GM18517 (cell line): ENCODE results near the gene TH.
"Not testable (repeated sequence)": the region's sequence is repeated elsewhere in the genome, so short reads cannot be mapped to it uniquely, and the experiment has no call there.

Experiments
- ATAC-seq: cut with Tn5 transposase; IDR thresholded peaks from one replicate; pipeline ENCODE4 v1.9.1; 2021; ENCODE audit warnings: mild to moderate bottlenecking, moderate library complexity; ENCODE audit not compliant: unreplicated experiment

The TH gene

DNA sequence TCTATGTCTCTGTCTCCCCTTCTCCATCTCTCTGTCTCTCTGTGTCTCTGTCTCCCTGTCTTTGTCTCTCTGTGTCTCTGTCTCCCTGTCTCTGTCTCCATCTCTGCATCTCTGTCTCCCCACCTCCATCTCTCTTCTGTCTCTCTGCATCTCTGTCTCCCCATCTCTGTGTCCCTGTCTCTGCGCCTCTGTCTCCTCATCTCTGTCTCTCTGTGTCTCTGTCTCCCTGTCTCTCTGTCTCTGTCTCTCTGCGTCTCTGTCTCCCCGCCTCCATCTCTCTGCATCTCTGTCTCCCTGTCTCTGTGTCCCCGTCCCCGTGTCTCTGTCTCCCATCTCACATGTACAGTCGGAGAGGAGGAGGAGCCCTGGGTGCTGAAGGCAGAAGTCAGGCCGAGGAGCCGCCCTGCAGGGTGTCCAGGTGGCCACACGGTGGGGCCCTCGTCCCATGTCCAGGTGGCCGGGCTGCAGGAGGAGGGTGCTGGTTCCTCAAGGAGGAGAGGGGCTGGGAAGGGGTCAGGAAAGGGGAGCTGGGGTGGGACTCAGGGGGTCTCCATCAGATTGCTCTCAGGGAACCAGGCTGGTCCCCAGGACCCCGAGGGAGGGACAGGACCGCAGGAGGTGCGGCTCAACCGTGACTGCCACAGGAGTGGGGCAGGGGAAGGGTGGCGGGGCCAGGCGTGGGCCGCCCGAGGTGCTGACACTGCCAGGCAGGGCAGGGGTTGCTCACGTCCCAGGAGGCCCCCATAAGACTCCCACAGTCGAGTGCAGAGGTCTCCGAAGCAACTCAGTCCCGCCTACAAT is 25.6 kb upstream of the TH start:
- no peak for ATAC-seq

DNA sequence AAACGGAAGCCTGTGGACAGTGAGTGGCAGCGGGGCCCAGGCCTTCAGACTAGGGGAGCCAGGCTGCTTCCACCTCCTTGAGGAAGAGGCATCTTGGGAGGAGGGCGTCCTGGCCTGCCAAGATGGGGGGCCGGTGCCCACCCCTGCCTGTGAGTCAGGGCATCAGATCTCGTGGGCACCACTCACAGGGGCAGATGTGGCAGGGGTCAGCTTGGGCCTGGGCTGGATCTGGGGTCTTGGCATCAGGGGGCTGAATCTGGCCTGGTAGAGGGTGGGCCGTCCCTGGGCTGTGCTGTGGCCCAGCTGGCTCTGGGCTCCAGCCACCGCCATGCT is 24.1 kb upstream of the TH start:
- no peak for ATAC-seq

DNA sequence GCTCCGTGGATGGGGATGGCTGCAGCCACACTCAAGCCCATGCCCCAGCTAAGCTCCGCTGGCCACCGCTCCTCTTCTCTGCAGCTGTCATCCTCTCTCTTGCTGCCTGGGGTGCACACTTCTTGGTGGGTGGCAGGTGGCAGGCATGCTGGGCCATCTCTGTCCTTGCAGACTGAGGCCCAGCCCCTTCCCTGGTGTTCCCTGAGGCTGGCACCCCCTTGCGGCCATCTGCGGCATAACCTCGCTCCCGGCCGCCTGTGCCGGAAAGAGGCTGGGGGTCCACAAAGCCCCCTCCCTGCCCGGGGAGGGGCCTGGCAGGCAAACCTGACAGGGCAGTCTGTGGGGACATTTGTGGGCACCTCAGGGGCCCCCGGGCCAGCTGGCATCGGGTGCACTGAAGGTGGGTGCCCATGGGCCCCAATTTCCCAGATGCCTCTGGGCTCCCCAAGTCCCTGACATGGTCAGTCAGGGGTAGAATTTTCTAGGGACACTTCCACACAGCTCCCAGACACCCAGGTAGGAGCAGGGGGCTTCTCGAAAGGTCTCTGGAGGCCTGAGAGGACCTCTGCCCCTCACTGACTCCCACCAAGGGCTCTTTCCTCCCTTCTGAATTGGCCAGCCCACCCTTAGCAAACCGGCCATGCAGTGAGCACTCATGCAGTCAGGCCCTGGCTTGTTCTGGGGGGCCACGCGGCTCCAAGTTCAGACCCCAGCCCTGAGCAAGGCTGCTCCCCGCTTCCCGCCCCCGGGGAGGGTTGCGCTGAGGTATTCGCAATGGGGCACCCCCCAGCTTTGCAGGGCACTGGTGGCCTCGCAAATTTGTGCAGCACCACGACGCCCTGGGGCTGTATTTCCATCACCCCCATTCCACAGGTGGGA is 23.5 kb upstream of the TH start:
- no peak for ATAC-seq

DNA sequence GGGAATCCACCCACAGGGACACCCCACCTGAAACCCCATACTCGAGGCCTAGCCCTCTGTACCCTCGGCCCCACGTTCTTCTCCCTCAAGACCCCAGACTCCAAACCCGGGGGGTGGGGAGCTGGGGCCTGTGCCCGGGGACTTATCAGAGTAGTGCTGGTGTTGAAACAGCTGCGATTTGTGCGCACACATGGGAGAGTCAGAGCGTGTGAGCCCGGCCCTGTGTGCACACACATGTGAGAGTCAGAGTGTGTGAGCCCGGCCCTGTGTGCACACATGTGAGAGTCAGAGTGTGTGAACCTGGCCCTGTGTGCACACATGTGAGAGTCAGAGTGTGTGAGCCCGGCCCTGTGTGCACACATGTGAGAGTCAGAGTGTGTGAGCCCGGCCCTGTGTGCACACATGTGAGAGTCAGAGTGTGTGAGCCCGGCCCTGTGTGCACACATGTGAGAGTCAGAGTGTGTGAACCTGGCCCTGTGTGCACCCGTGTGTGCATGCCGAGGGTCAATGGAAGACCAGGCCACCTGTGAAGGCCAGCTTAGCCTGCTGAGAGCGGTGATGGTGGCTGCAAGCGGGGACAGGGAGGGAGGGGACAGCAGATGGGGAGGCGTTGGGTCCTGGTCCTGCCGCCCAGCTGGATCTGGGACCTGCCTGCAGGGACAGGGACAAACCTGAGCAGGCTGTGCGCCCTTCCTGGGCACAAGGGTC is 22.4 kb upstream of the TH start:
- ATAC-seq = not testable (repeated sequence)

DNA sequence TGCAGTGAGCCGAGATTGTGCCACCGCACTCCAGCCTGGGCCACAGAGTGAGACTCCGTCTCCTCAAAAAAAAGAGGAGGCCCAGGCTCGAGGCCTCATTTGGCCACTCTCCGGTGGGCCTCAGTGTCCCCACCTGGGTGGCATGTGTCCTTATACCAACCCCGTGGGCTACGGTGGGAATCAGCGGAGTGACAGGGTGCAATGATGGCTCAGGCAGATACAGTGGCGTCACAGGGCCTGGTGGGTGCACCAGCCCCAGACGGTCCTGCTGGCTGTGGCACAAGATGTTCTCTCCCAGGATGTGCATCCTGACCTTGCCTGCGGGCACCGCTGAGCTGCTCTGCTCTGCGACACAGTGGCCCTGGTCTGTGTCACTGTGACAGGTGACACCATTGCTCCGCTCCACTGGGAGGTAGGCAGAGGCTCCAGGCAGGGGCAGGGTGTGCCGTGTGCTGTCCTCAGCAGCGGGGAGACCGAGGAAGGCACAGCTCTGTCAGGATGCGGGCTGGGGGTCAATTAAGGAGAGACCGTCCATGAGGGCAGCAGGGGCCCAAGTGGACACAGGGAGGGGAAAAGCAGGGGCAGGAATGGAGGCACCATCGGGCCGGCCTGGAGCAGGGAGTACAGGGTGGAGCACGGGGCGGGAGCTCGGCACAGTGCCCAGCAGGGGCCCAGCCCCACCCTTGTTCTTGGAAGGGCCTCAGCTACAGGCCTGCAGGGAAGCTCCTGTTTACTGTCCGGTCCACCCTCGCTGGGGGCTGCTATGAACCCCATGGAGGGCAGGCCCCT is 21.7 kb upstream of the TH start:
- no peak for ATAC-seq

DNA sequence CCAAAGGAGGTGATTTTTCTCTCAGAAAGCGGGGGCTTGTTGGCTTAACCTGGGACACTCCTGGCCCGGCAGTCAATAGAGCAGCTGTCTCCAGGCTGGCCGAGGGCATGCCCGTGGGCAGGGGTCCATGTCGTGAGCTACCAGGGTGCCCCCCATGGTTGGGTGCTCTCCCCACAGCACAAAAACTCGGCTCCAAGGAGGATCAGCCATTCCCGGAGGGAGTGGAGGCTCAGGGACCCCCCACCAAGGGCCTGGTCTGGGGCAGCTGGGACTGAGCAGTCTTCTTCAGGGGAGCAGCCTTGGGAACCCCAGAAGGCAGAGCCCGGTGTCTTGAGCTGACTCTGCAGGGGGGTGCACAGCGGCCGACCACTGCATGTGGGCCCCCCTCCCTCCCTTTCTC is 20.8 kb upstream of the TH start:
- no peak for ATAC-seq

DNA sequence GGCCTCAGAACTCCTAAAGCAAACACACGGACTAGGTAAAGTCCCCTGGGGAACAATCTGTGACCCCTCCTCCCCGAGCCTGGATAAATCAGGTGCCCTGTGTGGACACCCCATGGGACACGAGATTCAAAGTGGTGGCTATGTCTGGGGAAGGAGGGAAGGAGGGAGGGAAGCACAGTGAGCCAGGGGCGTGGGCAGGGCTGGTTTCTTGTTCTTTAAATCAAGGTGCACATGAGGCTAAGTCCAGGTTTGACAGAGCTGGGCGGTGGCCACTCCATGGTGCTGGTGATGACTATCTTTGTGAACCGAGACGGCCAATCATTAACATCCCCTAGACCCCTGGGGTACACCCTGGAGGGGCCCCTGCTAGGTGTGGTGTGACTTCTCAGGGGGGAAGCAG is 20.3 kb upstream of the TH start:
- ATAC-seq = no peak

DNA sequence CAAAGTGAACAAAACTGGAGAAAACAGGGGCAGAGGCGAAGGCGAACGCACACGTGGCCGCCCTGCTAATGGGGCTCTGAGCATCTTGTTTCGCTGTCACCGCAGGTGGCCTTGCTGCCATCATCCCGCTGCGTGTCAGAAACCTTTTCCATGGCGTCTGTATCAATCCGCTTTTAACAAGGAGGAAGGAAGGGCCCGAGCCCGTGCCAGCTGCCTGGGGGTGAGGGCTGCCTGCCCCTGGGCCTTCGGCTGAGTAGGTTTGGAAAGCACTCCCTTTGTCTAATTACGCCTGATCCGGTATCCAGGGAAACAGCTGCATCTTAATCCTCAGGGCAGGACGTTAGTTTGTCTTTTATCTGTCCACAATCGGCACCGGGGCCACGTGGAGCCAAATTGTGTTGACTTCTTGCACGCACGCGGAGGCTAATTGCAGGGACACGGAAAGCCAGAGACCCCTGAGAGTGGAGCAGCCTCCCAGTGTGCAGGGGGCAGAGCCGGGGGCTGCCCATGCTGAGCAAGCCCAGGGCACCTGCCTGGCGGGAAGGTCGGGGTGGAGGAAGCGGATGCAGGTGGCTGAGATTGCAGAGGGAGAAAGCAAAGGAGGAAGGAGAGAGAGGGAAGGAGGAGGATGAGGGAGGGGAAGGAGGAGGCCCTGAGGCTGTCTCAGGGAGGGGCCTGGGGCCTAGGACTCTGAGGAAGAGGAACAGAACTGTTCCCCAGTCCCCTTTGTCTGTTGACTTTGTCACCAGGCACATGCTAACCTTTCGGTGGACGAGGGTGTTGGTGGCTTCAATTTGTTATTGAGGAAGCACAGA is 19.2 kb upstream of the TH start:
- ATAC-seq = no peak

DNA sequence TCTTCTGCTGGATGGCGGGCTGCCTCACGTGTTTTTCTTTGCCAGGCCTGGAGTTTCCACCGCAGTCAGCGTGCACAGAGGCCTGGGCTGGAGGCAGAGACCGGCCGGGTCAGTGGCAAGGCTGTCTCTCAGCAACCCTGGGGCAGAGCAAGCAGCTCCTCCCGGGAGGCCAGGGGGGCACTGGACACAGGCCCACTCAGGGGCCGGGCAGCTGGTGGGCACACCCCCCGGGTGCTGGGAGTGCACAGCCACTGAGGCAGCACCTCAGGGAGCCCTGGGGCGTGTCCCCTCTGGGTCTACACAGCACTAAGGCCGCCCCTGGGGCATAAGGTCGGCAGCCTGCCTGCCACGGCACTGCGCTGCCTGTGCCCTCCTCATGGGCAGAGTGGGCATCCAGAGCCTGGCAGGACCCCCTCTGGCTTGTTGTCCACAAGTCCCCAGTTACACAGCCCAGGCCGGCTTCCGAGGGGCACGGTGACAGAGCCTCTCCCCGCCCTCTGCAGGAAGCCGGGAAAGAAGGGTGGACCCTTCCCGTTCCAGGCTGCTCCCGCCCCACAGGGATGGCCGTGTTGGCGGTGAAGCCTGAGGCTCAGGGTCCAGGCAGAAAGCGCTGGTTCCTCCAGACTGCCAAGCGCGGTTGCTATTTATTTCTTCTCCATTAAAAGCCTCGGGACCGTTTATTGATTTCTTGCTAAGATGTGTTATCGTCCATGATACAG is 18.5 kb upstream of the TH start:
- no peak for ATAC-seq

DNA sequence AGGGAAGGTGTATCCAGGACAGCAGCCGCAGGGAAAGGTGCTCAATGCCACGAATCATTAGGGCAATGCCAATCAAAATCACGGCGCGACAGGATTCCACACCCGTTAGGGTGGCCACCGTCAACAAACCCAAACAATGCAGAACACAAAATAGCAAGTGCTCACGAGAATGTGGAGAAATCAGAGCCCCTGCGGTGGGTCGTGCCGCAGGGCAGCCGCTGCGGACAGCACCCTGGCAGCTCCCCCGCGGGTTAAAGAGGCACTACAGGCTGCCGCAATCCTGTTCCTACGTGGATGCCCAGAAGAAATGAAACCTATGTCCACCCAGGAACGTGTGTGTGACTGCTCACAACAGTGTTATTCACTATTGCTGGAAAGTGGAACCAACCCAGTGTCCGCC is 17.1 kb upstream of the TH start:
- no peak for ATAC-seq

DNA sequence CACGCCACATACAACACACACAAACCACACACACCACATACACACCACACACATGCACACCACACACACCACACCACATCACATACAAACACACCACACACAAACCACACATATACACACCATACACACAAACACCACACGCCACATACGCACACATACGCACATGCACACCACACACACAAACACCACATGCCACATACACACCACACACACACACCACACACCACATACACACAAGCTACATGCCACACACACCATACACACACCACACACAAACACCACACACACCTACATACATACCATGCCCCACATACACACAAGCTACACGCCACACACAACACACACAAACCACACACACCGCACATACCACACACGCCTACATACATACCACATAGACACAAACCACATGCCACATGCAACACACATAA is 15.7 kb upstream of the TH start:
- ATAC-seq = no peak

DNA sequence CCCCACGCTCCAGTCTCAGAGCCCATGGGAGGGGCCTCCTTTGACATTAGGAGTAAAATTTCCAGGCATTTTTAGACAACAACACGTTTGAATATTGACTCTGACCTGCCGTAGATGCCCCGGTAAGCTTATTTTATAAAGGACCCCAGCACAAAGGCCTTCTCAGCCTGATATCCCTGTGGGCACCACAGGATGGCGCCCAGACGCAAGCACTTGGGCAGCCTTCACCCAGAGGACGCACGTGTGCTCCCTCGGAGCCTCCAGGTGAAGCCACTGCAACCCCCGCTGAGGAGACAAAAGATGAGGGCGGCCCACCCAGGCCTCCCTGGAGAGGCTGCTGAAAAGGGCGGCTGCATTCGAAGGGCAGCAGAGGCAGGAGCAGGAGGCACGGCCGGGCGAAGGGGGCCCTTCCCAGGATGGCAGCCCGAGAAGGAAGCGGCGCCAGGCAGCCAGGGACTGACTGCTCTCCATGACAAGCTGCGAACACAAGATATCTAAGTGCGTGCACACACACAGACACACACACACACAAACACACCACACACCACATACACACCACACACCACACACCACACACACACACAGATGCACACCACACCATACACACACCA is 15.2 kb upstream of the TH start:
- no peak for ATAC-seq

DNA sequence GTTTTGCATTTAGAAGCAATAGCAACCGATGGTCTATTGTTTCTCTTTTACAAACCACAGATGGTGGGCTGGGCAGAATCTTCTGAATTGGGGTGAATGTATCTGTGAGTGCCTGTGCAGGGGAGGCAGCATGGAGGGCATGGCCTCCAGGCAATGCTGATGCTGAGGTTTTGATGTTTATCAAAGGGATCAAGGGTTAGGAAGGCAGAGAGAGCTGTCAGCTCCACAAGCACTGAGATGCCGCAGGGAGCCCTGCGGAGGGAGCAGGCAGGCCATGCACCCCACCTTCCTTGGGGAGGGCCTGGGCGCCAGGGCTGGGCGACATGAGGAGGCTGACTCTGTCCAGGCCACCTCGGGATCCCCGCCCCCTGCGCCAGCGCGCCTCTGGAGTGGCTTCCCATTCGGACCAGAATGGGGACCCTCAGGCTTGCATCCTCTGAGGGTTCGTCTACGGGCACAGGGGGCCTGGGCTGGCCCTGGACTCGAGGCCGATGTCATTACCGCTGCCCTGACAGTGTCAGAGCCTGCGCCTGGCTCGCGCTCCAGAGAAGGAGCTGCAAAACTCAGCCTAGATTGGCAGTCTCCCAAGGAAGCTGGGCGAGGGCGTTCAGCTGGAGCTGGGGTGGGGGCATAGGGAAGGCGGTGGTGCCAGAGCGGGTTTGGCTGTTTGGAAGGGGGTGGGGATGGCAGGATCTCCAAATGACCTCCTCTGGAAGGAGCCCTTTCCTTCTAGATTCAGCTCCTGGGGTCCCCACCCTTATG is 13.9 kb upstream of the TH start:
- ATAC-seq = no peak

DNA sequence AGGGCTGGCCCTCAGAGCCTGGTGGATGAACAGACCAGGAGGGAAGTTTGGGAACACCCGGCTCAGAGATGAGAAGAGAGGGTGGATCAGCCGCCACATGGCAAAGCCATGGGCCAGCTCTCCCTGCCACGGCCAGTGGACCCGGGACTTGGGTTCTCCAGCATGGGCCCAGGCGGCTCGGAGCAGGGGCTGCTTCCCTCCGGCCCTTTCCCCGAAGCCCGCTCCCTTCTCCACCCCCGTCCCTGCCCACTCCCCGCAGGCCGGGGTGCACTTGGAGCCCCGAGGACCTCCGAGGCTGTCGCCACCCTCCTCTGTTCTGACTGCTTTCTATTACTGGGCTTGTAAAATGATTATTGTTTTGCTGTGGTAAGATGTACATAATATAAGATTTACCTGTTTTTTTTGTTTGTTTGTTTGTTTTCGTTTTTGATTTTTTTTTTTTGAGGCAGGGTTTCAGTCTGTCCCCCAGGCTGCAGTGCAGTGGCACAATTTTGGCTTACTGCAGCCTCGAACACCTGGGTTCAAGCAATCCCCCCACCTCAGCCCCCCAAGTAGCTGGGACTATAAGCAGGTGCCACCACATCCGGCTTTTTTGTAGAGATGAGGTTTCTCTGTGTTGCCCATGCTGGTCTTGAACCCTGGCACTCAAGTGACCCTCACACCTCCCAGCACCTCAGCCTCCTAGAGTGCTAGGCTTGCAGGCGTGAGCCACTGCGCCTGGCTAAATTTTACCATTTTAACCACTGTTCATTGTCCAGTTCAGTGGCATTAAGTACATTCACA is 11.3 kb upstream of the TH start:
- ATAC-seq = no peak

DNA sequence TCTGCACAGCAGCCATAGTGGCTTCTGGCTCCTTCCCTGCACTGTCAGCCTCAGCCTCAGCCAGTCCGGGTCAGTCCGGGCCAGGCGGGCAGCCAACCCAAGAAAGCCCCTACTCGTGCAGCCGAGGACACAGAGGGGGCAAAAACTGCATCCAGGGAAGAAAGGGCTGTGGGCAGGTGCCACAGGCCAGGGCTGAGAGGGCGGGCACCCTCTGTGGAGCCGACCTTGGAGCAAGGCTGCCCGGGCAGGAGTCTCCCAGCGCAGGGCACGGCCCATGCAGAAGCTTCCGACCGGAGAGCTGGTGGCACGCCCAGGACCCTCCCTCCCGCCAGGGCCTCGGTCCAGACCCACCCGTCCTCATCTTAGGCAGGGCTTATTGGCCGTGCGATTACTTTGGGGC is 10.5 kb upstream of the TH start:
- ATAC-seq = no peak

DNA sequence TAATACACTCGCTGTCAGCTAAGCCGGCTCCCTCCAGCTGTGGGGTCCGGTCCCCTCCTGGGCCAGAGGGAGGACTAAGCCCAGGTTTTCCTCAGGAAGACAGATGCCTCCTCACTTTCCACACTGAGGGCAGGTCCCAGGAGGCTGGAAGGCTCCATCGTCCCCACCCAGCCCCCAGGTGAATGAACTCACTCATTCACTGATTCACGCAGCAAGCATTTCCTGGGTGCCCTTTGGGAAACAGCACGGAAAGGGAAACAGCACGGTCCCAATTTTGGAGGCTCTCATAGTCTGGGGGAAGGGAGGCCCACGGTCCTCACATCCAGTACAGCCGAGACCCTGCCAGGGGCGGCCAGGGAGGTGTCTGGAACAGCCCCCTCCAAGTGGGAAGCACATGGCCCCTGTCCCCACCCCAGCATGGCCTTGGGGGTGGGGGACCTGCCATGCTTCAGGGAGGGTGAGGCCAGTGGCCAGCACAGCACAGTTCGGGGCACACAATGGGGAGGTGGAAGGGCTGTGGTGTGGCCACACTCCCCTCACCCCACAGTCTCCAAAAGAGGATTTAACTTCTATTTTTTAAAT is 9.3 kb upstream of the TH start:
- no peak for ATAC-seq

DNA sequence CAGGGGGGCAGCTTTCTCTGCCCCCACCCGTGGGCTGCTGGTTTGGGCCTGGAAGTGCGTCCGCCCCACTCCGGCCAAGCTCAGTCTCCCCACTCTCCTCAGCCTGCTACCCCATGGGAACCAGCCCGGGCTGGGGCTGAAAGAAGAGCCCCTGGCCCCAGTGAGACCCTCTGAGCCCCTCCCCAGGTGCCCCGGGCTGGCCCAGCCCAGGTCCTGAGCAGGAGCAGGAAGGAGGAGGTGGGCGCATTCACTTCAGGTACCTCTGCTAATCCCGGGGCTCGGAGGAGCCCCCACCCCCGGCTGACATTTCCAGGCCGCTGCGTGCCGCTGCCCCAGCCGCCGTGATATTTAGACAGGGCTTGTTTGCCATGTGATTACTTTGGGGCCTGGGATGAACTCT is 8.7 kb upstream of the TH start:
- no peak for ATAC-seq
